K562 (cell line): ENCODE data around the gene SERPINH1. TPM values are rescaled to one million over a fixed set of nuclear protein-coding genes. Genes with fewer than 3 reads are reported as not detected.

Experiments used
- ATAC-seq: fragments of 200-7000 bp; cut with Tn5 transposase; 3 replicates; pipeline ENCODE4 v1.9.1; 2020; ENCODE audit warnings: moderate library complexity
- BruUV-seq: library from RNA; stranded (reverse); fragments of 400-500 nt; replicated peaks from 2 replicates; lab custom pipeline; 2021; lab: Mats Ljungman, UMichigan
- CTCF ChIA-PET: fragments of 300-600 bp; formaldehyde crosslinking; extraction: SDS; loops from one replicate; lab custom pipeline; 2021; ENCODE audit warnings: low intra/inter-chr PET ratio; lab: Yijun Ruan, JAX
- POLR2A ChIA-PET: fragments of 300-600, 350-650 bp; sonication (Branson Sonifier 250); formaldehyde crosslinking; extraction: SDS; loops from one replicate; lab custom pipeline; 2021; ENCODE audit warnings: antibody characterized with exemption, inconsistent platforms; lab: Yijun Ruan, JAX
- DNase-seq, 4 experiments: peaks; one replicate each; pipeline versions ENCODE4 v3.0.0 to v3.0.0-alpha.2; 2011 to 2018; ENCODE audit warnings: low spot score in 3 of 4, mixed read lengths in 3 of 4; ENCODE audit errors: extremely low read depth in 1 of 4
- FAIRE-seq: peaks from 2 replicates; lab custom pipeline; 2011; peaks lifted over from hg19 to GRCh38; lab: Jason Lieb, UNC
- H2AFZ ChIP-seq: 2 replicates; pipeline ENCODE4 v1.6.0; 2011; ENCODE audit warnings: low read depth, low read length, control low read depth, inconsistent platforms
- H3K27ac ChIP-seq: fragments of 200-600 bp; 3 replicates; pipeline ENCODE4 v1.8.0; 2011; ENCODE audit warnings: low read depth, mild to moderate bottlenecking, control low read depth, inconsistent platforms, low read length, moderate library complexity, mixed read lengths; ENCODE audit errors: extremely low read depth
- H3K27me3 ChIP-seq, 2 experiments: fragments of 300-600 bp in 1 of 2; 2 replicates in 1 of 2; 3 replicates in 1 of 2; pipeline versions ENCODE4 v1.6.0 to v1.8.0; 2011; ENCODE audit warnings: inconsistent platforms in 2 of 2, low read length in 2 of 2, mild to moderate bottlenecking in 1 of 2, mixed read lengths in 1 of 2, moderate library complexity in 1 of 2; ENCODE audit not compliant: control insufficient read depth in 2 of 2, insufficient read depth in 2 of 2
- H3K36me3 ChIP-seq: fragments of 300-600 bp; 3 replicates; pipeline ENCODE4 v1.8.0; 2011; ENCODE audit warnings: mild to moderate bottlenecking, low read length, inconsistent platforms; ENCODE audit not compliant: control insufficient read depth, insufficient read depth
- H3K4me1 ChIP-seq, 2 experiments: fragments of 200-600 bp in 1 of 2; replicated peaks in 1 of 2; 2 replicates in 1 of 2; 3 replicates in 1 of 2; pipeline versions ENCODE4 v1.5.1 to v1.8.0; 2011; ENCODE audit warnings: inconsistent platforms in 2 of 2, low read length in 2 of 2, mild to moderate bottlenecking in 1 of 2, mixed read lengths in 1 of 2, moderate library complexity in 1 of 2; ENCODE audit not compliant: control insufficient read depth in 2 of 2, insufficient read depth in 2 of 2
- H3K4me2 ChIP-seq: 2 replicates; pipeline ENCODE4 v1.6.1; 2011; ENCODE audit warnings: low read length, control low read depth, inconsistent platforms, mixed read lengths; ENCODE audit not compliant: insufficient read depth
- H3K4me3 ChIP-seq: fragments of 200-600 bp; sonication (generic), shearing (Covaris generic); 2 replicates; pipeline ENCODE4 v1.5.1; 2016; ENCODE audit warnings: control low read depth, inconsistent platforms
- H3K79me2 ChIP-seq: fragments of 200-600 bp; 3 replicates; pipeline ENCODE4 v1.8.0; 2011; ENCODE audit warnings: low read length, inconsistent platforms; ENCODE audit not compliant: control insufficient read depth, insufficient read depth
- H3K9ac ChIP-seq, 2 experiments: 2 replicates each; pipeline versions ENCODE4 v1.6.0 to v1.6.1; 2011; ENCODE audit warnings: low read depth in 2 of 2, low read length in 2 of 2, control low read depth in 1 of 2, inconsistent platforms in 1 of 2, mild to moderate bottlenecking in 1 of 2, mixed read lengths in 1 of 2; ENCODE audit not compliant: insufficient read depth in 1 of 2
- H3K9me1 ChIP-seq: one replicate; pipeline ENCODE4 v1.6.0; 2011; ENCODE audit warnings: inconsistent platforms, mild to moderate bottlenecking, low read length, moderate library complexity; ENCODE audit not compliant: control insufficient read depth, insufficient read depth
- H3K9me3 ChIP-seq: replicated peaks from 2 replicates; pipeline ENCODE4 v1.5.1; 2011; ENCODE audit warnings: low read depth, low read length, inconsistent platforms; ENCODE audit not compliant: control insufficient read depth, insufficient read depth
- H4K20me1 ChIP-seq: replicated peaks from 2 replicates; pipeline ENCODE4 v1.6.1; 2011; ENCODE audit warnings: low read length, inconsistent platforms, mixed read lengths; ENCODE audit not compliant: control insufficient read depth, insufficient read depth
- BRD4 ChIP-seq: fragments of 200-600 bp; sonication (generic); IDR thresholded peaks from 2 replicates; pipeline ENCODE4 v1.6.1; 2017; ENCODE audit warnings: inconsistent platforms
- CAMTA2 ChIP-seq: fragments of 250-450 bp; sonication (Bioruptor Pico); conservative IDR thresholded peaks from 2 replicates; pipeline ENCODE4 v1.5.1; 2022
- RBM14 ChIP-seq: fragments of 200-400 bp; formaldehyde crosslinking; IDR thresholded peaks from 2 replicates; pipeline ENCODE4 v1.6.1; 2018; ENCODE audit warnings: low read depth, mild to moderate bottlenecking, low read length, moderate library complexity, borderline replicate concordance; ENCODE audit not compliant: insufficient read depth
- SMAD2 ChIP-seq: fragments of 150-350 bp; IDR thresholded peaks from 2 replicates; pipeline ENCODE4 v1.6.1; 2014; ENCODE audit warnings: low read depth, mild to moderate bottlenecking, low read length
- TAF7 ChIP-seq: fragments of 450-650 bp; IDR thresholded peaks from 2 replicates; pipeline ENCODE4 v1.6.1; 2016; ENCODE audit warnings: missing genetic modification characterization, missing compliant biosample characterization
- ZEB2 ChIP-seq: fragments of 450-650 bp; IDR thresholded peaks from 2 replicates; pipeline ENCODE4 v1.6.1; 2016
- ZKSCAN1 ChIP-seq: fragments of 150-350 bp; IDR thresholded peaks from 2 replicates; pipeline ENCODE4 v1.6.1; 2016; ENCODE audit warnings: low read depth, low read length
- WGBS: fragments of 100-300 bp; shearing (Covaris generic); methylation state at CpG from one replicate; pipeline ENCODE4 v1.1.6; 2016; ENCODE audit warnings: low coverage, mixed read lengths; ENCODE audit not compliant: insufficient coverage; ENCODE audit errors: missing lambda C conversion rate; 5-methylcytosine and 5-hydroxymethylcytosine counted together
- in situ Hi-C: fragments of 300-500 bp; cut with MboI; formaldehyde crosslinking; loops from 4 replicates; pipeline ENCODE4 v1.15.0; 2018; ENCODE audit warnings: inconsistent platforms, mixed read lengths
- intact Hi-C: fragments of 100-400 bp; cut with micrococcal nuclease; formaldehyde crosslinking; loops from 2 replicates; pipeline ENCODE4 v1.14.2; 2022
- polyA plus RNA-seq, 8 experiments: library from polyadenylated mRNA; depleted of rRNA in 4 of 8; stranded (reverse) in 5 of 8; unstranded in 3 of 8; fragments of >200 nt; fragmentation: Nextera tagmentation in 2 of 8; fragmentation: Illumina TruSeq in 1 of 8; extraction: Ambion mirVana in 2 of 8; extraction: Trizol in 1 of 8; gene quantifications; 2 replicates each; pipeline versions ENCODE4 v1.2.1 to v1.2.3, GENCODE V29; 2011 to 2014; ENCODE audit warnings: inconsistent platforms in 1 of 8, missing spikeins in 1 of 8
- total RNA-seq, 7 experiments: library from RNA; depleted of rRNA in 6 of 7; stranded (reverse); fragments of >200 nt in 6 of 7; fragmentation: Illumina TruSeq in 2 of 7; extraction: Trizol in 2 of 7; gene quantifications; 2 replicates each; pipeline versions ENCODE4 v1.2.1 to v1.2.3, GENCODE V29; 2011 to 2021; ENCODE audit warnings: low replicate concordance in 1 of 7
- TF ChIP-seq, protein P1 (sequence below): fragments of 450-650 bp; IDR thresholded peaks from one replicate; pipeline ENCODE4 v1.6.1; 2018; ENCODE audit warnings: mild to moderate bottlenecking, moderate library complexity; ENCODE audit not compliant: partially characterized antibody
- TF ChIP-seq, protein P2 (sequence below): fragments of 150-350 bp; IDR thresholded peaks from 2 replicates; pipeline ENCODE4 v1.6.1; 2014; ENCODE audit warnings: low read depth, mild to moderate bottlenecking, low read length, borderline replicate concordance
- TF ChIP-seq, protein P3 (sequence below): fragments of 200-800 bp; sonication (Bioruptor generic); IDR thresholded peaks from 2 replicates; pipeline ENCODE4 v1.6.1; 2017; ENCODE audit warnings: missing genetic modification characterization, missing compliant biosample characterization

SERPINH1 gene
- total and polyA plus RNA-seq, 9 of the 15 experiments (the other 6 are each of a cell fraction or from before 2014, with no cell fraction given): 2.8 to 106 (median 67.9) TPM

DNA sequence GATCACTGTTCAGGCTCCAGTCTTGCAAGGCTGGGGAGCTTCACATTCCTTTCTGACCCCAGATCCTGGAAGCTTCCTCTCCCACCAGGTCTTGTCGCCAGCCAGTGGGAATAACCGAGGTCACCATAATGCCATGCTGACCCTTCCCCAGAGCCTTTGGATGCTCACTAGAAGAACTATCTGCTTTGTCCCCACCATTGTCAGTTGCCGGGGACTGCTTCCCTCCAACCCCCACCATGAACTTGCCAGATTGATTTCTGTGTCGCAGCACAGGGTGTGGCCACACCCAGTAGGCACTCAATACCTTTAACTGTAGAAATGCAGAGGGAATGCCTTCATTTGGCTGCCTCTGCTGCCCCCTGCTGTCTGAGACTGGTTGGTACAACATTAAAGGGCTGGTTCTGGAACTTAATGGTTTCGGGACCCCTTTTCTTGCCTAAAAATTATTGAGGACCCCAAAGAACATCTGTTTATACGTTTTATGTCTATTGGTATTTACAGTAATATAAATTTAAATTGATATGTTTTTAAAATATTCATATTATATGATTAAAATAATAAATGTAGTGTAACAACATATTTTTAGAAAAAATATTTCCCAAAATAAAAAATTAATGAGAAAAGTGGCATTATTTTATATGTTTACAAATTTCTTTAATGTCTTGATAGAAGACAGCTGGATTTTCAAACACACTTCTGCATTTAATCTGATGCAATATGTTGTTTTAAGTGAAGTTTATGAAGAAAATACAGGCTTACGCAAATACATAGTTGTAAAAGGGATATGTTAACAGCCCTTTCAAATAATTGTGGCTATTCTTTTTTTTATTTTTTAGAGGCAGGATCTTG lies 29.6 kb upstream of the SERPINH1 start:
- Histone ChIP-seq H3K4me1 (peaks cover 41 to 49% of the 10 kb centered on the region in 2 experiments), H3K27me3 (no peaks in the 10 kb centered on the region), H3K27ac (peak overlapping the region; percentile 96; the same call in 2 of the 3 replicates), H3K9me3 (0 out of 2 replicates have a peak, but pooled peaks cover 3% of the 10 kb centered on the region), H3K9ac (peak overlapping the region in 1 of 2 experiments; percentile 3; a peak in 1 of 4 replicates), H2AFZ (peak overlapping the region; percentile 36), H4K20me1 (no peaks in the 10 kb centered on the region), H3K4me2 (peak overlapping the region; percentile 43; the same call in 1 of the 2 replicates), H3K79me2 (no peaks in the 10 kb centered on the region), H3K36me3 (no peaks in the 10 kb centered on the region), H3K9me1 (no peaks in the 10 kb centered on the region), H3K4me3 (no peak overlapping the region)
- intact Hi-C loops (loop anchor here (1.0 to 2.0 kb wide), 4 partner anchors 36 to 252 kb away; no protein-coding TSS in a partner anchor), in situ Hi-C loops (loop anchor here (5.0 kb wide), 1 partner anchor 85 kb away; no protein-coding TSS in a partner anchor)
- FAIRE-seq (peak; percentile 93), ATAC-seq (peak; percentile 42), DNase-seq (peak; percentile 69 to 91 (median 76))
- 41% methylated on average over 7 of the region's 7 CpGs for WGBS
- BruUV-seq: no TSS peak
- ChIA-PET POLR2A (interaction anchor here (0.7 to 3.9 kb wide), 3 partner anchors 21 to 132 kb away, joined by 3 to 22 read pairs (median 3); partner anchors contain the start of gene RPS3), CTCF (interaction anchor here (0.6 to 4.0 kb wide), 8 partner anchors 27 to 252 kb away, joined by 3 to 58 read pairs (median 5); no protein-coding TSS in a partner anchor)
- TF ChIP-seq ZKSCAN1: peak; percentile 99
- TF ChIP-seq ZEB2: no peak
- TF ChIP-seq, protein P1, sequence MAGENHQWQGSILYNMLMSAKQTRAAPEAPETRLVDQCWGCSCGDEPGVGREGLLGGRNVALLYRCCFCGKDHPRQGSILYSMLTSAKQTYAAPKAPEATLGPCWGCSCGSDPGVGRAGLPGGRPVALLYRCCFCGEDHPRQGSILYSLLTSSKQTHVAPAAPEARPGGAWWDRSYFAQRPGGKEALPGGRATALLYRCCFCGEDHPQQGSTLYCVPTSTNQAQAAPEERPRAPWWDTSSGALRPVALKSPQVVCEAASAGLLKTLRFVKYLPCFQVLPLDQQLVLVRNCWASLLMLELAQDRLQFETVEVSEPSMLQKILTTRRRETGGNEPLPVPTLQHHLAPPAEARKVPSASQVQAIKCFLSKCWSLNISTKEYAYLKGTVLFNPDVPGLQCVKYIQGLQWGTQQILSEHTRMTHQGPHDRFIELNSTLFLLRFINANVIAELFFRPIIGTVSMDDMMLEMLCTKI: no peak
- TF ChIP-seq BRD4: no peak
- no peak for TF ChIP-seq RBM14
- TF ChIP-seq, protein P2, sequence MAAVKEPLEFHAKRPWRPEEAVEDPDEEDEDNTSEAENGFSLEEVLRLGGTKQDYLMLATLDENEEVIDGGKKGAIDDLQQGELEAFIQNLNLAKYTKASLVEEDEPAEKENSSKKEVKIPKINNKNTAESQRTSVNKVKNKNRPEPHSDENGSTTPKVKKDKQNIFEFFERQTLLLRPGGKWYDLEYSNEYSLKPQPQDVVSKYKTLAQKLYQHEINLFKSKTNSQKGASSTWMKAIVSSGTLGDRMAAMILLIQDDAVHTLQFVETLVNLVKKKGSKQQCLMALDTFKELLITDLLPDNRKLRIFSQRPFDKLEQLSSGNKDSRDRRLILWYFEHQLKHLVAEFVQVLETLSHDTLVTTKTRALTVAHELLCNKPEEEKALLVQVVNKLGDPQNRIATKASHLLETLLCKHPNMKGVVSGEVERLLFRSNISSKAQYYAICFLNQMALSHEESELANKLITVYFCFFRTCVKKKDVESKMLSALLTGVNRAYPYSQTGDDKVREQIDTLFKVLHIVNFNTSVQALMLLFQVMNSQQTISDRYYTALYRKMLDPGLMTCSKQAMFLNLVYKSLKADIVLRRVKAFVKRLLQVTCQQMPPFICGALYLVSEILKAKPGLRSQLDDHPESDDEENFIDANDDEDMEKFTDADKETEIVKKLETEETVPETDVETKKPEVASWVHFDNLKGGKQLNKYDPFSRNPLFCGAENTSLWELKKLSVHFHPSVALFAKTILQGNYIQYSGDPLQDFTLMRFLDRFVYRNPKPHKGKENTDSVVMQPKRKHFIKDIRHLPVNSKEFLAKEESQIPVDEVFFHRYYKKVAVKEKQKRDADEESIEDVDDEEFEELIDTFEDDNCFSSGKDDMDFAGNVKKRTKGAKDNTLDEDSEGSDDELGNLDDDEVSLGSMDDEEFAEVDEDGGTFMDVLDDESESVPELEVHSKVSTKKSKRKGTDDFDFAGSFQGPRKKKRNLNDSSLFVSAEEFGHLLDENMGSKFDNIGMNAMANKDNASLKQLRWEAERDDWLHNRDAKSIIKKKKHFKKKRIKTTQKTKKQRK: no peak
- TF ChIP-seq SMAD2: no peak
- TF ChIP-seq, protein P3, sequence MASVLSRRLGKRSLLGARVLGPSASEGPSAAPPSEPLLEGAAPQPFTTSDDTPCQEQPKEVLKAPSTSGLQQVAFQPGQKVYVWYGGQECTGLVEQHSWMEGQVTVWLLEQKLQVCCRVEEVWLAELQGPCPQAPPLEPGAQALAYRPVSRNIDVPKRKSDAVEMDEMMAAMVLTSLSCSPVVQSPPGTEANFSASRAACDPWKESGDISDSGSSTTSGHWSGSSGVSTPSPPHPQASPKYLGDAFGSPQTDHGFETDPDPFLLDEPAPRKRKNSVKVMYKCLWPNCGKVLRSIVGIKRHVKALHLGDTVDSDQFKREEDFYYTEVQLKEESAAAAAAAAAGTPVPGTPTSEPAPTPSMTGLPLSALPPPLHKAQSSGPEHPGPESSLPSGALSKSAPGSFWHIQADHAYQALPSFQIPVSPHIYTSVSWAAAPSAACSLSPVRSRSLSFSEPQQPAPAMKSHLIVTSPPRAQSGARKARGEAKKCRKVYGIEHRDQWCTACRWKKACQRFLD (CRISPR knock-in tag): no peak
- no peak for TF ChIP-seq CAMTA2 (CRISPR knock-in tag)
- TF ChIP-seq TAF7 (tag): no peak
